HG02623 (cell line): Measurements from ENCODE around the gene FTO.

Experiments
- ATAC-seq: cut with Tn5 transposase; IDR thresholded peaks from one replicate; pipeline ENCODE4 v1.9.1; 2021; ENCODE audit warnings: moderate library complexity; ENCODE audit not compliant: unreplicated experiment

FTO gene

GRCh38 chr16:53752560-53752959 lies 48.6 kb downstream of the FTO start:
- ATAC-seq: no peak

GRCh38 chr16:53753431-53753830 lies 49.5 kb downstream of the FTO start:
- ATAC-seq: no peak

GRCh38 chr16:53755026-53755910 lies 51.3 kb downstream of the FTO start:
- ATAC-seq: no peak

- ATAC-seq: no peak
These were observed 52.5 kb downstream of the FTO start for GRCh38 chr16:53756275-53756996.

GRCh38 chr16:53757971-53758609 lies 54.1 kb downstream of the FTO start:
- ATAC-seq: no peak

- ATAC-seq: no peak
These were observed 58.2 kb downstream of the FTO start for GRCh38 chr16:53761962-53762703.

GRCh38 chr16:53766304-53767016 lies 62.5 kb downstream of the FTO start:
- no peak for ATAC-seq

GRCh38 chr16:53768167-53768566 lies 64.2 kb downstream of the FTO start:
- no peak for ATAC-seq

- no peak for ATAC-seq
These were observed 64.6 kb downstream of the FTO start for GRCh38 chr16:53768593-53768992.

GRCh38 chr16:53769185-53769584 lies 65.2 kb downstream of the FTO start:
- ATAC-seq: no peak

GRCh38 chr16:53769787-53770186 lies 65.8 kb downstream of the FTO start:
- ATAC-seq: no peak

- ATAC-seq: no peak
These were observed 66.7 kb downstream of the FTO start for GRCh38 chr16:53770641-53771040.

GRCh38 chr16:53771655-53772497 lies 67.9 kb downstream of the FTO start:
- ATAC-seq: no peak

- ATAC-seq: no peak
These were observed 69.3 kb downstream of the FTO start for GRCh38 chr16:53773150-53773846.

GRCh38 chr16:53773881-53774280 lies 69.9 kb downstream of the FTO start:
- ATAC-seq: no peak

GRCh38 chr16:53775106-53775820 lies 71.3 kb downstream of the FTO start:
- ATAC-seq: no peak

GRCh38 chr16:53775821-53776431 lies 72.0 kb downstream of the FTO start:
- ATAC-seq: no peak

GRCh38 chr16:53779186-53779585 lies 75.2 kb downstream of the FTO start:
- ATAC-seq: no peak
